HepG2 (cell line): ENCODE data around the gene CFAP97. TPM values are rescaled to one million over a fixed set of nuclear protein-coding genes. Genes with fewer than 3 reads are reported as not detected.
A peak's percentile ranks its signal among the peaks of the same experiment; 100 is the strongest.

ENCODE experiments used
- AHR ChIP-seq: IDR thresholded peaks from 2 replicates; pipeline ENCODE4 v1.6.1; 2018; ENCODE audit warnings: missing genetic modification reagents, missing compliant biosample characterization
- ARNT ChIP-seq: fragments of 450-650 bp; IDR thresholded peaks from 2 replicates; pipeline ENCODE4 v1.6.1; 2017
- DNMT1 ChIP-seq: sonication (generic); formaldehyde crosslinking; IDR thresholded peaks from 2 replicates; pipeline ENCODE4 v1.5.1; 2020; ENCODE audit warnings: mild to moderate bottlenecking, missing genetic modification reagents
- EP300 ChIP-seq, 3 experiments: sonication (generic) in 1 of 3; formaldehyde crosslinking in 1 of 3; IDR thresholded peaks; 2 replicates each; pipeline versions ENCODE4 v1.5.1 to v1.6.1; 2011 to 2020; ENCODE audit warnings: low read depth in 2 of 3, low read length in 2 of 3, borderline replicate concordance in 1 of 3, improper control_type of control experiment in 1 of 3, mild to moderate bottlenecking in 1 of 3, missing genetic modification reagents in 1 of 3, moderate library complexity in 1 of 3
- FOXC1 ChIP-seq: sonication (generic); formaldehyde crosslinking; IDR thresholded peaks from 2 replicates; pipeline ENCODE4 v1.8.0; 2022; ENCODE audit warnings: mild to moderate bottlenecking, missing genetic modification reagents, borderline replicate concordance
- GLI4 ChIP-seq: sonication (generic); formaldehyde crosslinking; IDR thresholded peaks from 2 replicates; pipeline ENCODE4 v1.5.1; 2020; ENCODE audit warnings: missing genetic modification reagents, mild to moderate bottlenecking, moderate library complexity, borderline replicate concordance
- MED13 ChIP-seq: sonication (generic); formaldehyde crosslinking; IDR thresholded peaks from 2 replicates; pipeline ENCODE4 v1.5.0; 2020; ENCODE audit warnings: missing genetic modification reagents
- MEIS2 ChIP-seq: sonication (generic); formaldehyde crosslinking; IDR thresholded peaks from 2 replicates; pipeline ENCODE4 v1.9.0; 2021; ENCODE audit warnings: mild to moderate bottlenecking, missing genetic modification reagents
- ZBTB14 ChIP-seq: sonication (generic); formaldehyde crosslinking; IDR thresholded peaks from 2 replicates; pipeline ENCODE4 v1.4.0; 2020; ENCODE audit warnings: missing genetic modification reagents
- ZNF232 ChIP-seq: sonication (generic); formaldehyde crosslinking; IDR thresholded peaks from 2 replicates; pipeline ENCODE4 v1.4.0; 2020; ENCODE audit warnings: missing genetic modification reagents, borderline replicate concordance
- ZNF280D ChIP-seq: sonication (generic); formaldehyde crosslinking; IDR thresholded peaks from 2 replicates; pipeline ENCODE4 v1.5.1; 2020; ENCODE audit warnings: mild to moderate bottlenecking, missing genetic modification reagents
- ZNF503 ChIP-seq: sonication (generic); formaldehyde crosslinking; IDR thresholded peaks from 2 replicates; pipeline ENCODE4 v1.4.0; 2020; ENCODE audit warnings: missing genetic modification reagents
- ZNF512B ChIP-seq: sonication (generic); formaldehyde crosslinking; IDR thresholded peaks from 2 replicates; pipeline ENCODE4 v1.5.1; 2020; ENCODE audit warnings: missing genetic modification reagents, mild to moderate bottlenecking, borderline replicate concordance
- ZNF766 ChIP-seq: sonication (generic); formaldehyde crosslinking; IDR thresholded peaks from 2 replicates; pipeline ENCODE4 v1.5.0; 2020; ENCODE audit warnings: missing genetic modification reagents, borderline replicate concordance
- ZNF883 ChIP-seq: sonication (generic); formaldehyde crosslinking; IDR thresholded peaks from 2 replicates; pipeline ENCODE4 v1.5.1; 2020; ENCODE audit warnings: mild to moderate bottlenecking, missing genetic modification reagents; ENCODE audit errors: not compliant biosample characterization
- polyA plus RNA-seq, 8 experiments: library from polyadenylated mRNA; depleted of rRNA in 3 of 8; stranded (reverse) in 7 of 8; unstranded in 1 of 8; fragments of >200 nt; fragmentation: Illumina TruSeq in 4 of 8; extraction: Trizol in 4 of 8; gene quantifications; 2 replicates each; pipeline versions ENCODE4 v1.2.1 to v1.2.3, GENCODE V29; 2011 to 2016; ENCODE audit warnings: low read depth in 4 of 8, missing spikeins in 1 of 8, mixed read lengths in 1 of 8; ENCODE audit not compliant: insufficient read depth in 1 of 8
- total RNA-seq, 5 experiments: library from RNA; depleted of rRNA; stranded (reverse); fragments of >200 nt; fragmentation: Illumina TruSeq; extraction: Trizol; gene quantifications; 2 replicates each; pipeline ENCODE4 v1.2.3, GENCODE V29; 2016; ENCODE audit warnings: low read depth in 1 of 5

The CFAP97 gene
- total and polyA plus RNA-seq, 2 of the 13 experiments (the other 11 are each of a cell fraction or from before 2014, with no cell fraction given) = 32.1 to 44.4 TPM

- no peak; the same call in 1 of the 2 replicates for TF ChIP-seq ZNF512B (CRISPR knock-in tag)
- peak; percentile 74 for TF ChIP-seq AHR
- TF ChIP-seq ZNF766 (CRISPR knock-in tag) = peak; percentile 66; the same call in 1 of the 2 replicates
- TF ChIP-seq ZNF232 = peak; percentile 81; the same call in 1 of the 2 replicates
- TF ChIP-seq ZNF883 = peak; percentile 50
- peak; percentile 66; the same call in 1 of the 2 replicates for TF ChIP-seq ZNF503
- TF ChIP-seq ARNT = no peak
- TF ChIP-seq GLI4 = 0 out of 2 replicates have a peak, but pooled peaks have one; percentile 48
- peak; percentile 75 for TF ChIP-seq ZBTB14 (CRISPR knock-in tag)
- TF ChIP-seq EP300 (IDR thresholded peaks at IDR 0.05; ENCODE audit: low read depth in 2 of 2, low read length in 2 of 2) = peak in 1 of 2 experiments; percentile 39; a peak in 1 of 4 replicates
- no peak; the same call in 1 of the 2 replicates for TF ChIP-seq EP300 (CRISPR knock-in tag; IDR thresholded peaks at IDR 0.05; ENCODE audit: borderline replicate concordance)
- peak; percentile 81; the same call in 1 of the 2 replicates for TF ChIP-seq MEIS2 (CRISPR knock-in tag)
- TF ChIP-seq FOXC1 (CRISPR knock-in tag) = peak; percentile 91
- TF ChIP-seq ZNF280D = peak; percentile 54; the same call in 1 of the 2 replicates
- TF ChIP-seq MED13 = peak; percentile 69; the same call in 1 of the 2 replicates
- TF ChIP-seq DNMT1 = peak; percentile 85; the same call in 1 of the 2 replicates
These were observed 60.7 kb downstream of the CFAP97 start, which contains the start of gene SLC25A4 (continued) for GRCh38 chr4:185142912-185143600.
